ENCODE results near the gene TRUB2.

DNA sequence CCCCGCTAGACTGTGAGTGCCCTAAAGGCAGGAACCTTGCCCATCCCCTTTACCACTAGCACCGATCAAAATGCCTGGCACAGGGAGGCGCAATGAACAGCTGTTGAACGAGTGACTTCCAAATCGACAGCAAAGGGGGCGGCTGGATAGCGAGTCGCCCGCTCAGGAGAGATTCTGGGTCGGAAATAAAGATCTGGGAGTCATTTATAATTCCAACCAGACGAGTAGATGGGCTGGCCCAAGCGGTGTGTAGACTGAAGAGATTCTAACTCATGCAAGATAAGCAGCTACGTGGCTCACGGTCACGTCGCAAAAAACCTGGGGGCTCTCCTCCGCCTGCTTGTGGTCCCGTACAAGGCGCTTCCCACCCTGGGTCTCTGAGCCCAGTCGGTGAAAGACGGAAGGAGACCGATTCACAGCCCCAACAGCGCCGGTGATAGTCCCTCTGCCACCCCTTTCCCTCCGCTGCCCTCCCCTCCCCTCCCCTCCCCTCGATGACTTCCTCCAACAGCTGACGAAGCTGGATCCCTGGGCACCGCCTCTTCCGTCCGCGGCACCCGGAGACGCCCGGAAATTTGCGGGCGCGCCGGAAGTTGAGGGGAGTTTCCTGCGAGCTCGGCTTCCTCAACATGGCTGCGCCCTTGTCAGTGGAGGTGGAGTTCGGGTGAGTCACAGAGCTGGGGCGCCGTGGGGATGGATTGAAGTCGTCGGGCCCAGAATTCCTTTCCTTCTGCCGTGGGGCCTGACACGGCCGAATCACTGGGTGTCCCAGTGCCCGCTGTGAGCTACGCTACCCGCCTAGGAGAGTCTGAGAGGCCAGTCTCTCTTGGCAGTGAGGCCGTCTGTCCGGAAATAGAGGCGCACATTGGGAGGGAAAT is 48.7 kb upstream of the TRUB2 start, which contains the start of gene URM1:
- TF ChIP-seq, protein P1, sequence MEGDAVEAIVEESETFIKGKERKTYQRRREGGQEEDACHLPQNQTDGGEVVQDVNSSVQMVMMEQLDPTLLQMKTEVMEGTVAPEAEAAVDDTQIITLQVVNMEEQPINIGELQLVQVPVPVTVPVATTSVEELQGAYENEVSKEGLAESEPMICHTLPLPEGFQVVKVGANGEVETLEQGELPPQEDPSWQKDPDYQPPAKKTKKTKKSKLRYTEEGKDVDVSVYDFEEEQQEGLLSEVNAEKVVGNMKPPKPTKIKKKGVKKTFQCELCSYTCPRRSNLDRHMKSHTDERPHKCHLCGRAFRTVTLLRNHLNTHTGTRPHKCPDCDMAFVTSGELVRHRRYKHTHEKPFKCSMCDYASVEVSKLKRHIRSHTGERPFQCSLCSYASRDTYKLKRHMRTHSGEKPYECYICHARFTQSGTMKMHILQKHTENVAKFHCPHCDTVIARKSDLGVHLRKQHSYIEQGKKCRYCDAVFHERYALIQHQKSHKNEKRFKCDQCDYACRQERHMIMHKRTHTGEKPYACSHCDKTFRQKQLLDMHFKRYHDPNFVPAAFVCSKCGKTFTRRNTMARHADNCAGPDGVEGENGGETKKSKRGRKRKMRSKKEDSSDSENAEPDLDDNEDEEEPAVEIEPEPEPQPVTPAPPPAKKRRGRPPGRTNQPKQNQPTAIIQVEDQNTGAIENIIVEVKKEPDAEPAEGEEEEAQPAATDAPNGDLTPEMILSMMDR (conservative IDR thresholded peaks at IDR 0.05; ENCODE audit: low read length) = no peak; the same call in 1 of the 2 replicates
- TF ChIP-seq EZH2phosphoT487 (IDR thresholded peaks at IDR 0.05; ENCODE audit: borderline replicate concordance, low read depth, low read length) = no peak
